GM10266 (cell line): ENCODE measurements around the gene MARK3.

ENCODE experiments used
- DNase-seq: peaks from one replicate; pipeline ENCODE4 v3.0.0; 2012; ENCODE audit errors: extremely low spot score
- CTCF ChIP-seq: IDR thresholded peaks from 2 replicates; pipeline ENCODE4 v1.5.1; 2012; ENCODE audit warnings: mild to moderate bottlenecking, low read depth; ENCODE audit not compliant: control insufficient read depth, insufficient read depth; ENCODE audit errors: missing control alignments

The MARK3 gene

GRCh38 chr14:103488960-103489359 lies 103.7 kb downstream of the MARK3 start:
- no peak for TF ChIP-seq CTCF
- no peak for DNase-seq

GRCh38 chr14:103489621-103490020 lies 104.4 kb downstream of the MARK3 start:
- no peak for DNase-seq

DNA sequence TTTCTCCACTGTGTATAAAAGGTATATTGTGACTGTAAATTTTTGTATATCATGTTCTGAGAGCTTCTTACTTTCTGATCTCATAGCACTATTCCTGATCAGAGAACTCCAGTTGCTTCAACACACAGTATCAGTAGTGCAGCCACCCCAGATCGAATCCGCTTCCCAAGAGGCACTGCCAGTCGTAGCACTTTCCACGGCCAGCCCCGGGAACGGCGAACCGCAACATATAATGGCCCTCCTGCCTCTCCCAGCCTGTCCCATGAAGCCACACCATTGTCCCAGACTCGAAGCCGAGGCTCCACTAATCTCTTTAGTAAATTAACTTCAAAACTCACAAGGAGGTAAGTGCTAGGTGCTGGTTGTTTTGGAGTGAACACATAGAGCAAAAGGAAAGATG lies 106.5 kb downstream of the MARK3 start:
- no peak for DNase-seq
- no peak for TF ChIP-seq CTCF

More at GRCh38 chr14:103489621-103490020, 104.4 kb downstream of the MARK3 start:
- TF ChIP-seq CTCF: no peak

DNA sequence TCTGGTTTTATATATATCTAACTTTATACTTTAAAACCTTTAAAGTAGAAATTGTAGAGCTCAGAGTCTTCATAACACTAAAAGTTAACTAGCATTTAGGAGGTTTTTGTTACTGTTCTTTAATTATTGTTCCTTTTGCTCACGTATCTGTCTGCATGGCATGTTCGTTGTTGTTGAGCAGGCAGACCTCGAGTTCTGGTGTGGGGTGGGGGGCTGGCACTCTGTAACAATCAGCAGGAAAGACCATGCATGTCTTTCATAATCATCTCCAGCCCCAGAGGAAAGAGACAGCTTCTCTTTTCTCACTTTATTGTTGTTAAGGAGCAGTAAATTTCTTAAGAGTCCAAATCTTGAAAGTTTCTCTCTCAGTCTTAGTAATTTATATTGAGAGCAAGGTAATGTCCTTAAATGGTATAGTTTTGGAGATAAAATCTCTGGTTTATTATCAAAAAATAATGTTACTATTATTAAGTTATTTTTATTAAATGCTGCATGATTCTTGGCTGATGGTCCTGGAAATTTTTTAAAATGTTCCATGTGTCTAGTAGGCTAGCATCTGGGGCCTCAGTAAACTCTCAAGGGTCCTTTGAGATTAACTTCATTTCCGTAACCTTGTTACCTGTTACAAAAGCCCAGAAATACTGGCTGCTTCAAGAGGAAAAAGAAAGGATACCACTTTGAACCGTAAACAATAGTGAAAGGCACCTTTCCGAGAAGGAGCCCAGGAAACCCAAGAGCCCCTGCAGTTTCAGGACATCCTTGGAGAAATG lies 107.1 kb downstream of the MARK3 start:
- no peak for DNase-seq
- no peak for TF ChIP-seq CTCF

DNA sequence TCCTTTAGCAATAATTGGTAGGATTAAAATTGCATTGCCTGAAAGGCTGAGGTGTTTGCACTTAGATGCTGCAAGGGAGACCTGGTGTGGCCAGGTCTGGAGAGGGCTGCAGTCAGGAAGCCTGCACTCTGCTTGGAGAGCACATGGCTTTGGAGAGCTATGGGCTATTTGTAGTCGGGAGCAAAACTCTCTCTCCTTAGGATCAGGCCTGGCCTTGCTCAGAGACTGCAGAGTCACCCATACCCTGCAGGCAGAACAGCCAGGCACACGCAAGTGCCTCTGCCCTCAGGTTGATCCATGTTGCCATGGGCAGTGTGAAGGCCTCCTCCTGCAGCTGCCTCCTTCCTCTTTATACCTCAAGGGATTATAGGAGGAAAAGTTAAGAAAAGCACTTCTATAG lies 110.6 kb downstream of the MARK3 start:
- TF ChIP-seq CTCF: no peak
- no peak for DNase-seq

DNA sequence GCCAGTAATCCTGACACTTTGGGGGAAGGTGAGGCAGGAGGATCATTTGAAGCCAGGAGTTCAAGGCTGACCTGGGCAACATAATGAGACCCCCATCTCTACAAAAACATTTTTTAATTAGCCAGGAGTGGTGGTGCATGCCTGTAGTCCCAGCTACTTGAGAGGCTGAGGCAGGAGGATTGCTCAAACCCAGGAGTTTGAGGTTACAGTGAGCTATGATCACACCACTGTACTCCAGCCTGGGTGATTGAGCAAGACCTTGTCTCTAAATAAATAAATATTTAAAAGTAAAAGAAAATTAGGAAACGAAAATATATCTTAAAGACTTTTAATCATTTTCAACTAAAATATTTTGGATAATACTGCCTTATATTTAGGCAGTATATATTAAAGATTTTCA lies 111.6 kb downstream of the MARK3 start:
- no peak for TF ChIP-seq CTCF
- no peak for DNase-seq

DNA sequence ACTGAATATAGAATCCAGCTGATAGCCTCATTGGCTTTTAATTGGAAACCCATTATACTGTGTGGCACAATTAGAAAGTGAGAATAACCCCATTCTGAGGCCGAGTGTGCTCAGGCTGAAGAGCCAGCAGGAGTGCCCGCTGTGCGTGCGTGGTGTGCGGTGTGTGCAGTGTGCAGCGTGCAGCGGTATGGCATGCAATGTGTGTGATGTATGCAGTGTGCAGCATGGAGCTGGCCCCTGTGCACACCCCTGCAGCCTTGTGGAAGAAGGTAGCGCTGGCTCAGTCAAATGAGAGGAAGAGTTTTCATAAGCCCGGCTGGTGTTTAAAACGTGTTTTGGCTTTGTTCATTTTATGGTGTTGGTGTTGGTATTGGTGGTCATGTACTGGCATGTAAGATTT lies 114.5 kb downstream of the MARK3 start:
- DNase-seq: no peak
- peak; percentile 23 for TF ChIP-seq CTCF
